Panc1 (cell line): ENCODE data around the gene LIX1L. TPM values are rescaled to one million over a fixed set of nuclear protein-coding genes. Genes with fewer than 3 reads are reported as not detected.

Source experiments
- ATAC-seq: fragments of 200-7000 bp; cut with Tn5 transposase; 2 replicates; pipeline ENCODE4 v1.9.1; 2020; ENCODE audit warnings: mild to moderate bottlenecking, moderate library complexity
- BruUV-seq: library from RNA; stranded (reverse); fragments of 400-500 nt; replicated peaks from 2 replicates; lab custom pipeline; 2021; lab: Mats Ljungman, UMichigan
- CTCF ChIA-PET: fragments of 300-600 bp; sonication (Branson Sonifier 250); formaldehyde crosslinking; loops from one replicate; lab custom pipeline; 2022; ENCODE audit warnings: antibody characterized with exemption; lab: Charles Lee
- POLR2A ChIA-PET: fragments of 300-600 bp; sonication (Branson Sonifier 250); formaldehyde crosslinking; loops from one replicate; lab custom pipeline; 2022; ENCODE audit warnings: antibody characterized with exemption; lab: Charles Lee
- DNase-seq: peaks from one replicate; pipeline ENCODE4 v3.0.0-alpha.2; 2010; ENCODE audit warnings: low read depth, low spot score
- H3K27ac ChIP-seq: 2 replicates; pipeline ENCODE4 v1.5.1; 2011; ENCODE audit warnings: mild to moderate bottlenecking, low read length, inconsistent platforms
- H3K27me3 ChIP-seq: fragments of 200-500 bp; sonication (Bioruptor generic); 2 replicates; pipeline ENCODE4 v1.6.0; 2014; ENCODE audit warnings: low read length, inconsistent platforms; ENCODE audit not compliant: control insufficient read depth, insufficient read depth
- H3K36me3 ChIP-seq: fragments of 200-500 bp; sonication (Bioruptor generic); 2 replicates; pipeline ENCODE4 v1.5.1; 2014; ENCODE audit warnings: inconsistent platforms, mild to moderate bottlenecking, low read length, moderate library complexity; ENCODE audit not compliant: control insufficient read depth, insufficient read depth
- H3K4me1 ChIP-seq: 2 replicates; pipeline ENCODE4 v1.5.1; 2011; ENCODE audit warnings: inconsistent platforms, mild to moderate bottlenecking, low read length, moderate library complexity; ENCODE audit not compliant: control insufficient read depth, insufficient read depth
- H3K4me3 ChIP-seq, 2 experiments: 2 replicates each; pipeline ENCODE4 v1.5.1; 2011 to 2012; ENCODE audit warnings: low read depth in 2 of 2, low read length in 2 of 2, mild to moderate bottlenecking in 2 of 2, inconsistent platforms in 1 of 2, moderate library complexity in 1 of 2
- H3K9me3 ChIP-seq: fragments of 200-500 bp; sonication (Bioruptor generic); 2 replicates; pipeline ENCODE4 v1.5.1; 2014; ENCODE audit warnings: low read depth, mild to moderate bottlenecking, inconsistent platforms, low read length, moderate library complexity; ENCODE audit not compliant: control insufficient read depth, insufficient read depth
- POLR2AphosphoS5 ChIP-seq: IDR thresholded peaks from 2 replicates; pipeline ENCODE4 v1.6.1; 2012; ENCODE audit warnings: mild to moderate bottlenecking, low read depth, low read length, moderate library complexity
- SIN3A ChIP-seq: IDR thresholded peaks from 2 replicates; pipeline ENCODE4 v1.6.1; 2012; ENCODE audit warnings: low read depth, mild to moderate bottlenecking, low read length, moderate library complexity, borderline replicate concordance; ENCODE audit not compliant: insufficient read depth
- TCF7L2 ChIP-seq: IDR thresholded peaks from 2 replicates; pipeline ENCODE4 v1.6.1; 2011; ENCODE audit warnings: mild to moderate bottlenecking, low read depth, low read length, inconsistent platforms
- in situ Hi-C: cut with HindIII; loops from 2 replicates; pipeline ENCODE4 v1.10.0; 2016; ENCODE audit warnings: low sequenced_read_pairs, low pct_unique_long_range_greater_than_20kb
- intact Hi-C: fragments of 100-400 bp; cut with micrococcal nuclease; formaldehyde crosslinking; loops from one replicate; pipeline ENCODE4 v1.10.0; 2022; ENCODE audit not compliant: unreplicated experiment
- total RNA-seq: library from RNA; stranded (reverse); gene quantifications from one replicate; pipeline ENCODE4 v1.2.1, GENCODE V29; 2021; ENCODE audit not compliant: unreplicated experiment
- TF ChIP-seq, protein P1 (sequence below), 2 experiments: IDR thresholded peaks; 2 replicates each; pipeline ENCODE4 v1.6.1; 2011 to 2012; ENCODE audit warnings: low read depth in 2 of 2, control low read depth in 1 of 2, low read length in 1 of 2, mild to moderate bottlenecking in 1 of 2, moderate library complexity in 1 of 2; ENCODE audit not compliant: insufficient read depth in 1 of 2
- TF ChIP-seq, protein P2 (sequence below): fragments of 450-650 bp; IDR thresholded peaks from 2 replicates; pipeline ENCODE4 v1.5.1; 2017; ENCODE audit warnings: mild to moderate bottlenecking

The LIX1L gene
- total RNA-seq, 1 experiment from 2014 or later = 23.3 TPM

DNA sequence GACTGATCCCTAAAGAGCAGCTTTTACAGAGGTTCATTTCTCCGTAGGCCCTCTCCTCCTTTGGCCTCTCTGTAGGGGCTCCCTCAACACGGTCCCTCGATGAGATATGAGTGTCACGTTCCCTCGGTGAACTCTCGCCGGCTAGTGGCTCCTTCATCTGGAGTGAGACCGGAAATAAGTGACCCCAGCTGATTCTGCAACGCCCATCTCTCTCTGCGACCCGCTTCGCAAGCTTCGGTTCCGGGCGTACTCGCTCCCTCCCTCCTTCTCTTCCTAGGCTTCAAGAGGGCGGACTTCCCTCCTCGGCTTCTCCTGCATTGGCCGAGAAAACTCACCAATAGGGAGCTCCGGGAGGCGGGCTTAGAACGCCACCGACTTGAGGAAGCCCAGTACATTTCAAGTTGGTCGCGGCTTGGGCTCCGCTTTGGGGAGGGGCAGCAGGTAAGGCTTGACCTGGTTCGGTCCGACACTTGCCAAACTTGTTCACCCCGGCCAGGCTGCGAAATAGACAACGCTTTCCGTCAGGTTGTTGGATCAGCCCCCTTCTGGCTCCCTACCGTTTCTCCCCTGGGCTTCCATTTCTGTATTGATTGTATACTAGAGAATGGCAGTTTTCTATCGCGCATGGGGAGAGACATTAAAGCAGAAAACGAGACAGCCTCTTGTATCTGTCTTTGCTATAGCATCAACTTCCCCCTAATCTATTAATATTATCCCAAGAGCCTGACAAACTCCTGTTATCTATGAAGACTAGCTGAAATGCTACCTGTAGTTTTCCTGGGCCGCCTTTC is 6.7 kb upstream of the LIX1L start, which contains the start of the genes ANKRD34A and POLR3GL:
Gene ANKRD34A, minus strand, starts transcription at position 248 of the 791 bp plus-strand sequence. CDS start 2,816 bp downstream, outside the sequence.
Gene POLR3GL, plus strand, starts transcription at position 363 of the 791 bp plus-strand sequence. CDS start 10,176 bp downstream, outside the sequence.
- H3K4me3 ChIP-seq = peak within 1 kb of the TSS; percentile 52 to 92
- intact Hi-C loops (loop anchor here (5.0 kb wide), 1 partner anchor 72 kb away; no protein-coding TSS in a partner anchor), in situ Hi-C loops (no loop called here)
- no peaks in the 10 kb centered on the region for H3K36me3 ChIP-seq
- H3K27me3 ChIP-seq = no peaks in the 10 kb centered on the region
- DNase-seq = no peak
- H3K4me1 ChIP-seq = peaks cover 22% of the 10 kb centered on the region
- H3K9me3 ChIP-seq = peaks cover 3% of the 10 kb centered on the region; the same call in 1 of the 2 replicates
- H3K27ac ChIP-seq = peak within 1 kb of the TSS; percentile 93
- TSS peak; percentile 88 for BruUV-seq
- TF ChIP-seq, protein P1, sequence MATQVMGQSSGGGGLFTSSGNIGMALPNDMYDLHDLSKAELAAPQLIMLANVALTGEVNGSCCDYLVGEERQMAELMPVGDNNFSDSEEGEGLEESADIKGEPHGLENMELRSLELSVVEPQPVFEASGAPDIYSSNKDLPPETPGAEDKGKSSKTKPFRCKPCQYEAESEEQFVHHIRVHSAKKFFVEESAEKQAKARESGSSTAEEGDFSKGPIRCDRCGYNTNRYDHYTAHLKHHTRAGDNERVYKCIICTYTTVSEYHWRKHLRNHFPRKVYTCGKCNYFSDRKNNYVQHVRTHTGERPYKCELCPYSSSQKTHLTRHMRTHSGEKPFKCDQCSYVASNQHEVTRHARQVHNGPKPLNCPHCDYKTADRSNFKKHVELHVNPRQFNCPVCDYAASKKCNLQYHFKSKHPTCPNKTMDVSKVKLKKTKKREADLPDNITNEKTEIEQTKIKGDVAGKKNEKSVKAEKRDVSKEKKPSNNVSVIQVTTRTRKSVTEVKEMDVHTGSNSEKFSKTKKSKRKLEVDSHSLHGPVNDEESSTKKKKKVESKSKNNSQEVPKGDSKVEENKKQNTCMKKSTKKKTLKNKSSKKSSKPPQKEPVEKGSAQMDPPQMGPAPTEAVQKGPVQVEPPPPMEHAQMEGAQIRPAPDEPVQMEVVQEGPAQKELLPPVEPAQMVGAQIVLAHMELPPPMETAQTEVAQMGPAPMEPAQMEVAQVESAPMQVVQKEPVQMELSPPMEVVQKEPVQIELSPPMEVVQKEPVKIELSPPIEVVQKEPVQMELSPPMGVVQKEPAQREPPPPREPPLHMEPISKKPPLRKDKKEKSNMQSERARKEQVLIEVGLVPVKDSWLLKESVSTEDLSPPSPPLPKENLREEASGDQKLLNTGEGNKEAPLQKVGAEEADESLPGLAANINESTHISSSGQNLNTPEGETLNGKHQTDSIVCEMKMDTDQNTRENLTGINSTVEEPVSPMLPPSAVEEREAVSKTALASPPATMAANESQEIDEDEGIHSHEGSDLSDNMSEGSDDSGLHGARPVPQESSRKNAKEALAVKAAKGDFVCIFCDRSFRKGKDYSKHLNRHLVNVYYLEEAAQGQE (IDR thresholded peaks at IDR 0.05; ENCODE audit: insufficient read depth in 1 of 2, low read depth in 2 of 2, low read length in 1 of 2) = no peak
- TF ChIP-seq SIN3A = no peak
- TF ChIP-seq, protein P2, sequence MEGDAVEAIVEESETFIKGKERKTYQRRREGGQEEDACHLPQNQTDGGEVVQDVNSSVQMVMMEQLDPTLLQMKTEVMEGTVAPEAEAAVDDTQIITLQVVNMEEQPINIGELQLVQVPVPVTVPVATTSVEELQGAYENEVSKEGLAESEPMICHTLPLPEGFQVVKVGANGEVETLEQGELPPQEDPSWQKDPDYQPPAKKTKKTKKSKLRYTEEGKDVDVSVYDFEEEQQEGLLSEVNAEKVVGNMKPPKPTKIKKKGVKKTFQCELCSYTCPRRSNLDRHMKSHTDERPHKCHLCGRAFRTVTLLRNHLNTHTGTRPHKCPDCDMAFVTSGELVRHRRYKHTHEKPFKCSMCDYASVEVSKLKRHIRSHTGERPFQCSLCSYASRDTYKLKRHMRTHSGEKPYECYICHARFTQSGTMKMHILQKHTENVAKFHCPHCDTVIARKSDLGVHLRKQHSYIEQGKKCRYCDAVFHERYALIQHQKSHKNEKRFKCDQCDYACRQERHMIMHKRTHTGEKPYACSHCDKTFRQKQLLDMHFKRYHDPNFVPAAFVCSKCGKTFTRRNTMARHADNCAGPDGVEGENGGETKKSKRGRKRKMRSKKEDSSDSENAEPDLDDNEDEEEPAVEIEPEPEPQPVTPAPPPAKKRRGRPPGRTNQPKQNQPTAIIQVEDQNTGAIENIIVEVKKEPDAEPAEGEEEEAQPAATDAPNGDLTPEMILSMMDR = no peak
- TF ChIP-seq TCF7L2 = no peak; the same call in 1 of the 2 replicates
- peak; percentile 84; the same call in 1 of the 2 replicates for TF ChIP-seq POLR2AphosphoS5
- ChIA-PET POLR2A (interaction anchor here (0.6 to 2.0 kb wide), 3 partner anchors 37 to 52 kb away, joined by 3 to 12 read pairs (median 10); partner anchors contain the start of gene RBM8A), CTCF (interaction anchor here (0.5 to 1.7 kb wide), 3 partner anchors 55 to 73 kb away, joined by 3 to 5 read pairs (median 4); partner anchors contain the start of gene ITGA10)
- ATAC-seq = peak; percentile 89

DNA sequence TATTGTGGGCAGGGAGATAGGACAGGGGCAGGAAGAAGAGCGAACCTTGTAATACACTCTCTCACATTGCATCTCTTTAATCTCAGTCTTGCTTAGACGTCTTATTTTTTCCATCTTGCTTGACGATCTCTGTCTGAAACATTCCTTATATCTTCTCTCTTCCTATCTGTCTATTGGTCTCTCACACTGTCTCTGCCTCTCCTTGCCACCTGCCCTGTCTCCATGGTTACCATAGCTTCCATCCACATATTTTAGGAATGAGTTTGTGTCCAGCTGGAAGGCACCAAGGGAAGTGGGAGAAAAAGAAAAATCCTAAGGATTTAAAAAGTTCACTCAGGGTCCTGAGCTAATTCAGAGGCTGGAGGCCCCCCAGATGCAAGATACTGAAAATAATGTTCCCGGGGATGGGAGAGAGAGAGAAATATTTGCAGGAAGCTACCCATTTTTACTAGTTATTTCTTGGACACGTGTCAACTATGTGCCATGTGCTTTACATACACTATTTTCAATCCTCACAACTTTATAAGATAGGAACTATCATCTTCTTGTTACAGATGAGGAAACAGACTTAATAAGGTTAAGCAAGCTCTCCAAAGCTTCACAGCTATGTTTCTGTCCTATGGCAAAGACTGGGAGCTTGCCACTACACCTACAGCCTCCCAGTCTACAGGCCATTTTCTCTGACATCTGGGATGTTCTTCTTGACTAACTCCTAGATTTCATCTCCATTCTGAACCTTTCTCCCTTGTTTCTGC is 5.6 kb upstream of the LIX1L start:
- ChIA-PET CTCF (interaction anchor here (1.1 to 1.7 kb wide), 3 partner anchors 14 to 72 kb away, joined by 4 to 10 read pairs (median 5); no protein-coding TSS in a partner anchor), POLR2A (interaction anchor here (0.9 to 2.0 kb wide), 2 partner anchors 36 to 41 kb away, joined by 3 to 12 read pairs; partner anchors contain the start of gene RBM8A)
- intact Hi-C loops = loop anchor here (5.0 kb wide), 1 partner anchor 71 kb away; no protein-coding TSS in a partner anchor
- DNase-seq (no peak), ATAC-seq (no peak)
- BruUV-seq = no TSS peak
- Histone ChIP-seq H3K36me3 (no peaks in the 10 kb centered on the region), H3K4me3 (peak overlapping the region; percentile 76 to 92), H3K9me3 (peaks cover 3% of the 10 kb centered on the region; the same call in 1 of the 2 replicates), H3K27me3 (no peaks in the 10 kb centered on the region), H3K27ac (peak overlapping the region; percentile 93), H3K4me1 (peaks cover 26% of the 10 kb centered on the region)
- no peak for TF ChIP-seq SIN3A
- TF ChIP-seq, protein P2 = no peak
- TF ChIP-seq, protein P1 (IDR thresholded peaks at IDR 0.05; ENCODE audit: insufficient read depth in 1 of 2, low read depth in 2 of 2, low read length in 1 of 2) = no peak
- TF ChIP-seq POLR2AphosphoS5 = no peak
- TF ChIP-seq TCF7L2 = no peak
- in situ Hi-C loops = no loop called here
